Rectal smooth muscle tissue (tissue), 1 donor: ENCODE measurements around the gene ETV6.

ENCODE experiments used
- H3K27ac ChIP-seq: one replicate; pipeline ENCODE4 v1.7.0; 2013; ENCODE audit warnings: low read depth, low read length, inconsistent platforms
- H3K27me3 ChIP-seq: one replicate; pipeline ENCODE4 v1.7.0; 2013; ENCODE audit warnings: low read length; ENCODE audit not compliant: control insufficient read depth, insufficient read depth
- H3K36me3 ChIP-seq: one replicate; pipeline ENCODE4 v1.7.0; 2013; ENCODE audit warnings: low read length; ENCODE audit not compliant: control insufficient read depth, insufficient read depth
- H3K4me1 ChIP-seq: one replicate; pipeline ENCODE4 v1.7.0; 2013; ENCODE audit warnings: low read length; ENCODE audit not compliant: control insufficient read depth, insufficient read depth
- H3K4me3 ChIP-seq: one replicate; pipeline ENCODE4 v1.7.0; 2013; ENCODE audit warnings: low read length
- H3K9ac ChIP-seq: one replicate; pipeline ENCODE4 v1.7.0; 2013; ENCODE audit warnings: low read length

Gene ETV6

DNA sequence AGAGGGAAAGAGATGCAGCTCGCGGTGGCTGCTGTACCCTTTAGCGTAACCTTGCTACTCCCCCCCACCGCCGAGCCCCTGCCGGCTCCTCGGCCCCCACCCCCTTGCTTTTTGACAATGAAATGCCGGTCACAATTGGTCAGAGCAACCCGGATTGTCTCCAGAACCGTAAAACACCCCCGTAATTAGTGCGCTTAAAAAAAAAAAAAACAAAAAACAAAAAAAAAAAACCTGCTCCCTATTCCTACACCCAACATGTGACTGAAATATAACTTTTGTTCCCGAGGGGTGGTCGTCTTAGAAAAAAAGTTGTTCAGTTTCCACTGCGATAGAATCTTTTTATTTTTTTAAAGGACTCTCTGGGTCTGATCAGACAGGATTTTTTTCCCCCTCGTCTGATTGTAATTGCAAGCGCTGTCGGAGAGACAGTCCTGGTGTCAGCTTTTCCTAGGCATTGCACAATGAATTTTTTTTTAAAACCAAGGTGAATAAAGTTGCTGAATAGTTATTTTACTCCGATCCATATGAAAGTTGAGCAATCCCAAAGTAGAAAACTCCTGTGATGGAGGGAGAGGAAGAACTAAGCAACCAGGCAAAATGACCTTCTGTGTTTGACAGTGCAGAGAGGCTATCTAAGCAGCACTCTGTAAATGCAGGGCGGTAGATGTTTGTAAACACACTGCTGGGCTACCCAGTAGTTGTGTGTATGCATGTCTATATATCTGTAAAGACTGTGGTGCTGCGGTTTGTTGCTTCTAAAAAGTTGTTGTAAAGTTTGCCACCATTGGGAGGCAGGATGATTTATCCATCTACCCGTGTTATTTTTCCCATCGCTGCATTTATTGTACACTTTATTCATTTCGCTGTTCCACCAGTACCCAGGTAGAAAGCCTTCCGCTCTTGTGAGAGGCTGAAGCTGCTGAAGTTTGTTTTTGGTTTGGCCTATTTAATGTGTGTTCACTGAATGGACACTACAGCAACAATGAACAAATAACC lies 1.1 kb downstream of the ETV6 start:
- H3K27me3 ChIP-seq, result no peaks in the 10 kb centered on the region
- H3K36me3 ChIP-seq, result no peaks in the 10 kb centered on the region
- peak overlapping the region; percentile 28 for H3K9ac ChIP-seq
- H3K4me3 ChIP-seq, result peak overlapping the region; percentile 84
- H3K4me1 ChIP-seq, result peaks cover 10% of the 10 kb centered on the region
- peak overlapping the region; percentile 95 for H3K27ac ChIP-seq

DNA sequence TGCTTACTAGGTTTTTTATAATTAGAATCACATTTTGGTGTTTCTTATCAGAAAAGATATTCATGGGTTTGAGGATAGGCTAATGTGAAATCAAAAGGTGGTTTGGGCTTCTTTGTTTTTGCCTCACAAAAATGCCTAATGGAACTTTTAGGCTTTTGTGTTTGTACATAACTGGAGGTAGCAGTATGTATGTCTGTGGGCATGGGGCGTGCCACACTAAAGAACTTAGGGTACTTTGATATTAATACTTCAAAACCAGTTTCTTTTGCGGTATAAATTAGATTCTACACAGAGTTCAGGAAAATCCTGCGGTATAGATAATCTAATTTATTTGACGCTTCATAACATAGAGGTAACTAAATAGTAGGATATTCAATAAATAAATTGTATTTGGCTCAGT lies 1.9 kb downstream of the ETV6 start:
- Histone ChIP-seq H3K4me3 (peak overlapping the region; percentile 84), H3K36me3 (no peaks in the 10 kb centered on the region), H3K27me3 (no peaks in the 10 kb centered on the region), H3K9ac (peak overlapping the region; percentile 28), H3K4me1 (peaks cover 10% of the 10 kb centered on the region), H3K27ac (peak overlapping the region; percentile 95)

DNA sequence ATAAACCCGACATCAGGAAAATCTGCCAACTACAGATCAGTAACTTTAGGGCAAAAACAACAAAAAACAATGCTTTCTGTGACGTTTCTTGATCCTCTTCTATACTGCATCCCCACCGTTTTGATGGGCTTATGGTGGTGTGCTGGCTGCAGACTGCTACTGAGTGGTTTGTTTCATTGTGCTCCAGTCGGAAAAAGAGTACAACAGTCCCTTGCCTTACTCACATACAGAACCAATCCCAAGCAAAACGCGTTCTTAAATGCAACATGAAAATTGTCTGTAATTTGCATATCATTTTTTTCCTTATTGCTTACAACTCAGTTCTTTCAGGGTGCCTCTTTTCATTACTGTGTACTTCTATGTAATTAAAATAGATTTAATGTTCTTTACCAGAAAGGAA lies 2.3 kb downstream of the ETV6 start:
- Histone ChIP-seq H3K27ac (peak overlapping the region; percentile 95), H3K27me3 (no peaks in the 10 kb centered on the region), H3K4me3 (peak overlapping the region; percentile 84), H3K9ac (no peak overlapping the region), H3K36me3 (no peaks in the 10 kb centered on the region), H3K4me1 (peaks cover 10% of the 10 kb centered on the region)

DNA sequence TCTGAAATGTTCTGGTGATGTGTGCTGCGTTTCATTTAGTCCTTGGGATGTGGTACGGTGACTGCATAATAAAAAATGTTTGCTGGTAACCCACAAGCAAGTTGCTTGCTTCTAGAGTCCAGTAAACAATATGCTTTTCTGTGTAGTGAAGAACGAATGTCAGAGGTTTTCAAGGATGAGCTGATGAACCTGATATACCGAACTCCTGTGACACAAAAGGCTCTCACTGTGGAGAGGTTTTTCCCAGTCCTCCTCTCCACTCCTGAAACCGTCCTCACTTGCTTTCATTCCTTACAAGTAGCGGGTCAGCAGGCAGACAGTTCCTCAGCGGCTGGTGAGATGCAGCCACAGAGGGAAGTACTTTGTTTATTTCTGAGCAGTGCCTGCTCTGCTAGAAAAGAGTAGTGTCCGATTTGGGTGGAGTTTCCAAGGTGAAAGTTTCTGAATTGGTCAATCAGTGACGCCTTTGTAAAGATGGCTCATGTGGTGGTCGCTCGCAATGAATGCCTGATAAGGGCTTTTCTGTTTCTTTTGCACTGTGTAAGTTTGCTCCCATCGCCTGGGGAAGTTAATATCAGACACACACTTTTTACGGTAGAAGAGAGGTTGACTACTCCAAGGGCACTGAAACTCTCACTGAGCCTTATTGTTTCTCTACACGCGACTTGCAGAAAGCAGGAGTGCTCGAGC lies 3.0 kb downstream of the ETV6 start:
- peak overlapping the region; percentile 95 for H3K27ac ChIP-seq
- H3K4me1 ChIP-seq, result peaks cover 10% of the 10 kb centered on the region
- H3K9ac ChIP-seq, result peak overlapping the region; percentile 52
- H3K27me3 ChIP-seq, result no peaks in the 10 kb centered on the region
- no peaks in the 10 kb centered on the region for H3K36me3 ChIP-seq
- H3K4me3 ChIP-seq, result peak overlapping the region; percentile 84

DNA sequence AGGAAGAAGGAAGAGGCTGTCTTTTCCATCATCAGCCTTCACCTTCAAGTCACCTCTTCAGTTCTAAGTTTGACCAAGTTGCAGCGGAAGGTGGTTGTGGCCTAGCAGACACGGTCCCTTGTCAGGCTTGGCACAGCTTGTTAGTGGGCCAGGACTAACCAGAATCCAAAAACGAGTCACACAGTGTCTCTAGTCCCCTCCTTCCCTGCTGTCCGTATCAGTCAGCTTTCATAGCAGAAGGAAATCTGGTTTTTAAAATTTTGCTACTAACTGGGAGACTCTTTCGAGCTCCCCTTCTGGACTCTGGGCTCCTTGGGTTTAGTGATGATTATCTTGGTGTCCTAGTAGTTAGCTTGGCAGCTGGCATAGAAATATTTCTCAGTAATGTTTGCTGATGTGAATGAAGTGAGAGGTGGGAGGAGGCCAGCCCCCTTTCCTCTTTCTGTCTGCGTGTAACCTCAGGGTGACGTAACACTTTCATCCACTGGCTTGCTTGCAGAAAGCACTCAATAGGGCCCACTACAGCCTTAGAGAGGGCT lies 3.8 kb downstream of the ETV6 start:
- peaks cover 7% of the 10 kb centered on the region for H3K4me1 ChIP-seq
- peak overlapping the region; percentile 95 for H3K27ac ChIP-seq
- H3K4me3 ChIP-seq, result peak overlapping the region; percentile 84
- no peaks in the 10 kb centered on the region for H3K27me3 ChIP-seq
- no peak overlapping the region for H3K9ac ChIP-seq
- H3K36me3 ChIP-seq, result no peaks in the 10 kb centered on the region

DNA sequence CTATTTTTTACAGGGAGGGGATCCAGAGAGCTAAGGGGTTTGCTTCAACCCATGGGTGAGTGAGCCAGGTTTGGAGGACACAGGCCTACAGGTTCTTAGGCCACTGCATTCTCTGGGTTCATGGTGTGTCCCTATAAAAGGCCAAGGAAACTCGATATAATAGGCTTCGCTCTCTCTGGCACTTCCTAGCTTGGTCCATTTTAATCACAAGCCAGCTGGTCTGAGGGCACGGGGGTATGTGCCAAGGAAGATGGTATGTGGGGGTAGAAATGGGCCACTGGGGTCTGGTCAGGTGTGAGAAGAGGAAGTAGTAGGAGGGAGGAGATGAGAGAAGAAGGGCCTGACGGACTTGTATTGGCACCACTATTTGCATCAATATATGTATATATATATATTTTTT lies 4.9 kb downstream of the ETV6 start:
- Histone ChIP-seq H3K4me1 (peaks cover 17% of the 10 kb centered on the region), H3K27me3 (no peaks in the 10 kb centered on the region), H3K4me3 (no peak overlapping the region), H3K36me3 (no peaks in the 10 kb centered on the region), H3K9ac (no peak overlapping the region), H3K27ac (peak overlapping the region; percentile 35)

DNA sequence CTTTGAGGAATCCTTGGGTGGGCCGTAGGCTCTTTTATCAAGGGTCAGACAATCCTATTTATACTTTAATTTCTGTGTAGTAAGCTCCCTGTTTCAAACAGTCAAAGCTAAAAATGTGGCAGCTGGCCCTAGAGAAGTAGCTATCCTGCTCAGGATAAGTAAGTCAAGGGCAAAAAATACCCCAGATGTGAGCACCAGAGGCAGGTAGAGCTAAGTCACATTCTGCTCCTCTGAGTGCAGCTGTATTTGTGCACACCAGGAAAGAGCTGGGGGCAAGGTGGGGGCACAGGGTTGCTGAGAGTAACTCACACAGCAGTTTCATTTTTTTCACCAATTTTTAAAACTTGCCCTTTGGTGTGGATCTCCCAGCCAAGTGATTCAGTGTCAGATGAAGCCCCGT lies 5.3 kb downstream of the ETV6 start:
- Histone ChIP-seq H3K27ac (peak overlapping the region; percentile 35), H3K4me1 (peaks cover 19% of the 10 kb centered on the region), H3K4me3 (no peak overlapping the region), H3K9ac (no peak overlapping the region), H3K27me3 (no peaks in the 10 kb centered on the region), H3K36me3 (no peaks in the 10 kb centered on the region)

DNA sequence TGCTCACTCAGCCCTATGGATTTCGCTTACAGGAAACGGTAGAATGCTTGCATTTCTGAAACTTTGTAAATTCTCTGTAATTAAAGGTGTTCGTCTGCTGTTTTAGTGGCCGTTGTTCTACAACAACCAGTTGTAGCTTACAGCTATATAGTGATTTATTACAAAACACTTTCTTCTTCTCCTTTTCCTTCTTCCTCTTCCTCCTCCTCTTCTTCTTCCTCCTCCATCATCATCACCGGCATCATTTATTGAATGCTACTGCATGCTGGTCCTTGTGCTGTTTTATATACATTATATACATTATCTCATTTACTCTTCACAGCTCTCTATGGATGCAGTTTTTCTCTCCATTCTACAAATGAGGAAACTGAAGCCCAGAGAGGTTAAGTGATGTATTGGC lies 6.4 kb downstream of the ETV6 start:
- no peak overlapping the region for H3K4me3 ChIP-seq
- peak overlapping the region; percentile 34 for H3K27ac ChIP-seq
- H3K4me1 ChIP-seq, result peaks cover 19% of the 10 kb centered on the region
- no peaks in the 10 kb centered on the region for H3K27me3 ChIP-seq
- no peak overlapping the region for H3K9ac ChIP-seq
- H3K36me3 ChIP-seq, result no peaks in the 10 kb centered on the region

DNA sequence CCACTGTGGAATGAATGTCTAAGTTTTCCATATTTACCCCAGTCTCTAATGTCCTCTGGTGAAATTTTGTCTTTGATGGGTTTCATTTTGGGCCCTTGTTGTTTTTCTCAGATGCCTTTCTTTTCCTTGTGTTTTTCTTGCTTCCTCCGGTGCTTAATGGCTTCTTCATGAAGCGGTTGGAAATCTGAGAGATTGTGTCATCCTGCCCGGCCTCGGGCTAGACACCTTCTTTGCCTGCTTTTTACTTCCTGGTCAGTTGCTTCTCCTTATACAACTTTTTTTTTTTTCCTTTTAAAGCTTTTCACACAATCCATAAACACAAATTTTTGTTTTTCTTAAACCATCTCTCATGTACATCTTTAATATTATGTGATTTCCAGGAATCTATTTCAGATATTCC lies 7.1 kb downstream of the ETV6 start:
- Histone ChIP-seq H3K4me3 (no peak overlapping the region), H3K36me3 (no peaks in the 10 kb centered on the region), H3K9ac (no peak overlapping the region), H3K27ac (no peak overlapping the region), H3K4me1 (peaks cover 19% of the 10 kb centered on the region), H3K27me3 (no peaks in the 10 kb centered on the region)

DNA sequence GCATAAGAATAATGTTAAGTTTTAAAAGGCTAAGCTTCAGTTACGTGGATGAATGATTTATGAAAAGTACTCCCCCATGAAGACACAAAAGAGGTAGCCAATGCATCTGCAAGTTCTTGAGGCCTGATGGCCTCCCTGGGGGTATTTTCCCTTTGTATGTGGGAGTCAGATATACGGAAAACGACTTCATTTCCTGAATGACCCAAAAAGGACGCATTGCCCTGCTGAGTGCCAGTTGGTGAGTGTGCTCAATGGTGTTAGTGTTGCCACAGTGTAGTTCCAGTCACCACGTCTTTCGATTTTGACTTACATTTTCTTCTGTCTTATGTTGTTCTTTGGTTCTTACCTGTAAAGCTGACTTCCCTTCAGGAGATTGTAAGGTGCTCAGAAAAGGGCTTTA lies 8.0 kb downstream of the ETV6 start:
- H3K4me1 ChIP-seq, result peaks cover 20% of the 10 kb centered on the region
- no peak overlapping the region for H3K9ac ChIP-seq
- H3K4me3 ChIP-seq, result no peak overlapping the region
- no peaks in the 10 kb centered on the region for H3K36me3 ChIP-seq
- no peaks in the 10 kb centered on the region for H3K27me3 ChIP-seq
- peak overlapping the region; percentile 56 for H3K27ac ChIP-seq

DNA sequence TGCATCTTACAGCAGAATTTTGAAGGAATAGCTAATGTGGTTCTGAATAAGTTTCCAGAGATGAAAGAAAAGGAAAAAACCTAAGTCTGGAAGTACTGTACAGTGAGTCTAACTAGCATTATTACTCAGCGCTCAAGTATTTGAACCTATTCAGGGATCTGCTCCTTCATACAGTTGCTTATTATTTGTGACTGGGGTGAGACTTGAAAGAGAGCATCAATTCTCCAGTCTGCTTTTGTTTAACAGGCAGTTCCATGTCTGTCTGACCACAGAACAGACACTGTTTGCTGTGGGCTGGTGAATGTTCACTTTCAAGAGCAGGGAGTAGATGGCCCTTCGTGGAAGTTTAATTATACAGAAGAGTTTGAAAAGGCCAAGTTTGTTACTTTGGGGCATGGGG lies 9.3 kb downstream of the ETV6 start:
- Histone ChIP-seq H3K4me1 (peaks cover 26% of the 10 kb centered on the region), H3K36me3 (no peaks in the 10 kb centered on the region), H3K4me3 (no peak overlapping the region), H3K9ac (no peak overlapping the region), H3K27ac (peak overlapping the region; percentile 64), H3K27me3 (no peaks in the 10 kb centered on the region)

DNA sequence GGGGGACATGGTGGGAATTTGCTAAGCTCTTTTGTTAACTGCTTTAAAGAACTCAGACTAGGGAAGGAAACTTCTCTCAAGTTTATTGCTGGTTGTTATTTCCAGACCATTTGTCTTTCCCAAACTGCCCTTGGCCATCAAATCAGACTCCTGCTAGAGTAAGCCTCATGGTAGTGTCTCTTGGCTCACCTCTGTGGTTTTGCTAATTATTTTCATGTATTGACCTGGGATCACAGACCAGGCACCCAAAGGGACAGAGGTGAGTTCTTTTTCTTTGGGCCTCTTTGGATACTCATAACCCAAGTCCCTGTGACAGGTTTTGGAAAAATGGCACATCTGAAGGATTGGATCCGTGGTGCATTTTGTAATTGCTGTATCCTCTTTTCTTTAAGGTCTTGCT lies 11.2 kb downstream of the ETV6 start:
- Histone ChIP-seq H3K27ac (no peak overlapping the region), H3K4me3 (no peak overlapping the region), H3K4me1 (peaks cover 27% of the 10 kb centered on the region), H3K27me3 (no peaks in the 10 kb centered on the region), H3K9ac (no peak overlapping the region), H3K36me3 (no peaks in the 10 kb centered on the region)
